Stimulated activated CD4-positive, alpha-beta T cell treated with anti-CD3 and anti-CD28 coated beads, Interleukin-2, amount 100 ng/mL, for 48 hours (primary cell): ENCODE results near the gene HNRNPC.
"Not testable (repeated sequence)": the region's sequence is repeated elsewhere in the genome, so short reads cannot be mapped to it uniquely, and the experiment has no call there.

ENCODE experiments used
- DNase-seq, 2 donors: peaks; one replicate each; pipeline ENCODE4 v3.0.0-alpha.2; 2020

Gene HNRNPC

GRCh38 chr14:21269252-21270046 is at the start of gene HNRNPC:
HNRNPC (minus strand) TSS chr14:21269442; CDS start chr14:21234193, 35,249 bp downstream.
- peak; percentile 100 for DNase-seq

GRCh38 chr14:21317398-21317797 is 48.2 kb upstream of the HNRNPC start:
- DNase-seq: no peak

- DNase-seq: no peak
These were observed 44.3 kb upstream of the HNRNPC start for GRCh38 chr14:21313512-21313911.

- no peak for DNase-seq
These were observed 42.4 kb upstream of the HNRNPC start for GRCh38 chr14:21311614-21312013.

- no peak for DNase-seq
These were observed 40.7 kb upstream of the HNRNPC start for GRCh38 chr14:21309956-21310355.

- DNase-seq: peak in 1 of 2 donors; percentile 1
These were observed 40.0 kb upstream of the HNRNPC start for GRCh38 chr14:21309238-21309636.

GRCh38 chr14:21308479-21309237 is 39.4 kb upstream of the HNRNPC start:
- peak; percentile 59 to 63 for DNase-seq

GRCh38 chr14:21308132-21308478 is 38.9 kb upstream of the HNRNPC start:
- no peak for DNase-seq

GRCh38 chr14:21307637-21308036 is 38.4 kb upstream of the HNRNPC start:
- DNase-seq: no peak

- not testable (repeated sequence) for DNase-seq
These were observed 33.5 kb upstream of the HNRNPC start for GRCh38 chr14:21302836-21303140.

GRCh38 chr14:21302013-21302835 is 33.0 kb upstream of the HNRNPC start:
- DNase-seq: no peak

GRCh38 chr14:21300892-21301291 is 31.6 kb upstream of the HNRNPC start:
- peak in 1 of 2 donors; percentile 18 for DNase-seq

GRCh38 chr14:21299562-21300130 is 30.4 kb upstream of the HNRNPC start:
- no peak for DNase-seq

GRCh38 chr14:21298358-21298757 is 29.1 kb upstream of the HNRNPC start:
- no peak for DNase-seq

GRCh38 chr14:21294026-21294425 is 24.8 kb upstream of the HNRNPC start:
- not testable (repeated sequence) for DNase-seq

- DNase-seq: no peak
These were observed 17.9 kb upstream of the HNRNPC start for GRCh38 chr14:21287168-21287567.

- DNase-seq: not testable (repeated sequence)
These were observed 17.3 kb upstream of the HNRNPC start for GRCh38 chr14:21286516-21286915.

- not testable (repeated sequence) for DNase-seq
These were observed 12.7 kb upstream of the HNRNPC start for GRCh38 chr14:21281917-21282316.

- DNase-seq: no peak
These were observed 10.5 kb upstream of the HNRNPC start, which contains the start of gene RPGRIP1 for GRCh38 chr14:21279783-21280182. RPGRIP1 (plus strand) TSS chr14:21280083; CDS start chr14:21287977, 7,894 bp downstream.

GRCh38 chr14:21278632-21279031 is 9.4 kb upstream of the HNRNPC start:
- DNase-seq: no peak

GRCh38 chr14:21275261-21275858 is 6.1 kb upstream of the HNRNPC start:
- DNase-seq: no peak

- DNase-seq: not testable (repeated sequence)
These were observed 3.4 kb upstream of the HNRNPC start for GRCh38 chr14:21272661-21273060.
